Measurements from ENCODE around the gene WASL. TPM values are rescaled to one million over a fixed set of nuclear protein-coding genes. Genes with fewer than 3 reads are reported as not detected.

The WASL gene
- total and polyA plus RNA-seq, 2 of the 13 experiments (the other 11 are each of a cell fraction or from before 2014, with no cell fraction given) = 7.9 to 12.8 TPM

DNA sequence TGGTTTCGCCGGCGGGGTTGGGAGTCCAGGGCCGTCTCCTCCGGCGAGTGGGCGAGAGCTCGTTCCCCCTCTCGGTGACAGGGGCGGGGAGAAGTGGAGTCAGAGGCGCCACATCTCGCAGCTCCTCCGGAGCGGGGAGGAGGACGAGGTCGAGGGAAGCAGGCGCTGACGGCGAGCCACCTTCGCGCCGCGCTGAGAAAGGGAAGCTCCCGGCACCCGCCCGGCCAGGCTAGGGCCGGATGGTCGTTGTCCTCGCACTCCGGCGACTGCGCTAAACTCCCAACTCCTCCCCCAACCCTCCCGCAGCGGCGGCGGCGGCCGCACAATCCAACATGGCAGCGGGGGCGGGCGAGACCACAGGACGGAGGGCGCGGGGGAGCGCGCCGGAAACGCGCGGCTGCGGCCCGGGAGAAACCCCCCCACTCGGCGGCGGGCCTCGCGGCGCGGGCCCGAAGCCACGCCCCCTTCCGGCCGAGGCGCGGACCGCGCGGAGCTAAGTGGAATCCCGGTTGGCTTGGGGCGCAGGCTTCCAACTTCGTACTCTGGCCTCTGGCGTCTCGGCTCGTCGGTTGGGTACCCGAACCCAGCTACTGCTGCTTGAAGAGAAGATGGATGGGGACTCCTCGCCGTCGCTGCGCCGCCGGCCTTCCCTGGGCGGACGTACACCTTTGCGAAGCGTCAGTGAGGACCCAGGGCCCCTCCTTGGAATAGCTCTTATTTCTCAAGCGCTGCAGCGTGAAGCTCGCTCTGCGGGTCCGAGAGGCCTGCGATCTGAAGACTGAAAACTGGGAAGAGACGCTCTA lies at the start of gene WASL (continued):
- peak; percentile 48; the same call in 1 of the 2 replicates for TF ChIP-seq ZNF343 (CRISPR knock-in tag; IDR thresholded peaks at IDR 0.05)
- TF ChIP-seq, protein P1, sequence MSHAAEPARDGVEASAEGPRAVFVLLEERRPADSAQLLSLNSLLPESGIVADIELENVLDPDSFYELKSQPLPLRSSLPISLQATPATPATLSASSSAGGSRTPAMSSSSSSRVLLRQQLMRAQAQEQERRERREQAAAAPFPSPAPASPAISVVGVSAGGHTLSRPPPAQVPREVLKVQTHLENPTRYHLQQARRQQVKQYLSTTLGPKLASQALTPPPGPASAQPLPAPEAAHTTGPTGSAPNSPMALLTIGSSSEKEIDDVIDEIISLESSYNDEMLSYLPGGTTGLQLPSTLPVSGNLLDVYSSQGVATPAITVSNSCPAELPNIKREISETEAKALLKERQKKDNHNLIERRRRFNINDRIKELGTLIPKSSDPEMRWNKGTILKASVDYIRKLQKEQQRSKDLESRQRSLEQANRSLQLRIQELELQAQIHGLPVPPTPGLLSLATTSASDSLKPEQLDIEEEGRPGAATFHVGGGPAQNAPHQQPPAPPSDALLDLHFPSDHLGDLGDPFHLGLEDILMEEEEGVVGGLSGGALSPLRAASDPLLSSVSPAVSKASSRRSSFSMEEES (CRISPR knock-in tag; IDR thresholded peaks at IDR 0.05) = no peak
- TF ChIP-seq CTCF (CRISPR knock-in tag; IDR thresholded peaks at IDR 0.05) = peak; percentile 36
- TF ChIP-seq ETS1 (CRISPR knock-in tag; IDR thresholded peaks at IDR 0.05) = no peak
- TF ChIP-seq SKI (IDR thresholded peaks at IDR 0.05; ENCODE audit: partially characterized antibody) = peak; percentile 82
- no peak for TF ChIP-seq NBN (conservative IDR thresholded peaks at IDR 0.05)
- no peak for TF ChIP-seq E2F5 (CRISPR knock-in tag; conservative IDR thresholded peaks at IDR 0.05)
- no peak for TF ChIP-seq GATAD2A (CRISPR knock-in tag; IDR thresholded peaks at IDR 0.05)
- TF ChIP-seq KLF6 (CRISPR knock-in tag; IDR thresholded peaks at IDR 0.05) = peak; percentile 55; the same call in 1 of the 2 replicates
- TF ChIP-seq, protein P2, sequence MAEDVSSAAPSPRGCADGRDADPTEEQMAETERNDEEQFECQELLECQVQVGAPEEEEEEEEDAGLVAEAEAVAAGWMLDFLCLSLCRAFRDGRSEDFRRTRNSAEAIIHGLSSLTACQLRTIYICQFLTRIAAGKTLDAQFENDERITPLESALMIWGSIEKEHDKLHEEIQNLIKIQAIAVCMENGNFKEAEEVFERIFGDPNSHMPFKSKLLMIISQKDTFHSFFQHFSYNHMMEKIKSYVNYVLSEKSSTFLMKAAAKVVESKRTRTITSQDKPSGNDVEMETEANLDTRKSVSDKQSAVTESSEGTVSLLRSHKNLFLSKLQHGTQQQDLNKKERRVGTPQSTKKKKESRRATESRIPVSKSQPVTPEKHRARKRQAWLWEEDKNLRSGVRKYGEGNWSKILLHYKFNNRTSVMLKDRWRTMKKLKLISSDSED (CRISPR knock-in tag; IDR thresholded peaks at IDR 0.05) = no peak
- TF ChIP-seq, protein P3, sequence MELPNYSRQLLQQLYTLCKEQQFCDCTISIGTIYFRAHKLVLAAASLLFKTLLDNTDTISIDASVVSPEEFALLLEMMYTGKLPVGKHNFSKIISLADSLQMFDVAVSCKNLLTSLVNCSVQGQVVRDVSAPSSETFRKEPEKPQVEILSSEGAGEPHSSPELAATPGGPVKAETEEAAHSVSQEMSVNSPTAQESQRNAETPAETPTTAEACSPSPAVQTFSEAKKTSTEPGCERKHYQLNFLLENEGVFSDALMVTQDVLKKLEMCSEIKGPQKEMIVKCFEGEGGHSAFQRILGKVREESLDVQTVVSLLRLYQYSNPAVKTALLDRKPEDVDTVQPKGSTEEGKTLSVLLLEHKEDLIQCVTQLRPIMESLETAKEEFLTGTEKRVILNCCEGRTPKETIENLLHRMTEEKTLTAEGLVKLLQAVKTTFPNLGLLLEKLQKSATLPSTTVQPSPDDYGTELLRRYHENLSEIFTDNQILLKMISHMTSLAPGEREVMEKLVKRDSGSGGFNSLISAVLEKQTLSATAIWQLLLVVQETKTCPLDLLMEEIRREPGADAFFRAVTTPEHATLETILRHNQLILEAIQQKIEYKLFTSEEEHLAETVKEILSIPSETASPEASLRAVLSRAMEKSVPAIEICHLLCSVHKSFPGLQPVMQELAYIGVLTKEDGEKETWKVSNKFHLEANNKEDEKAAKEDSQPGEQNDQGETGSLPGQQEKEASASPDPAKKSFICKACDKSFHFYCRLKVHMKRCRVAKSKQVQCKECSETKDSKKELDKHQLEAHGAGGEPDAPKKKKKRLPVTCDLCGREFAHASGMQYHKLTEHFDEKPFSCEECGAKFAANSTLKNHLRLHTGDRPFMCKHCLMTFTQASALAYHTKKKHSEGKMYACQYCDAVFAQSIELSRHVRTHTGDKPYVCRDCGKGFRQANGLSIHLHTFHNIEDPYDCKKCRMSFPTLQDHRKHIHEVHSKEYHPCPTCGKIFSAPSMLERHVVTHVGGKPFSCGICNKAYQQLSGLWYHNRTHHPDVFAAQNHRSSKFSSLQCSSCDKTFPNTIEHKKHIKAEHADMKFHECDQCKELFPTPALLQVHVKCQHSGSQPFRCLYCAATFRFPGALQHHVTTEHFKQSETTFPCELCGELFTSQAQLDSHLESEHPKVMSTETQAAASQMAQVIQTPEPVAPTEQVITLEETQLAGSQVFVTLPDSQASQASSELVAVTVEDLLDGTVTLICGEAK (IDR thresholded peaks at IDR 0.05) = no peak
- TF ChIP-seq, protein P3 (CRISPR knock-in tag; IDR thresholded peaks at IDR 0.05) = no peak; the same call in 1 of the 2 replicates
- no peak for TF ChIP-seq ZNF562 (CRISPR knock-in tag; IDR thresholded peaks at IDR 0.05; ENCODE audit: borderline replicate concordance)
